GM18519 (cell line): Measurements from ENCODE around the gene GATA6.
"Not testable (repeated sequence)": the region's sequence is repeated elsewhere in the genome, so short reads cannot be mapped to it uniquely, and the experiment has no call there.

ENCODE experiments used
- ATAC-seq: cut with Tn5 transposase; IDR thresholded peaks from one replicate; pipeline ENCODE4 v1.9.1; 2021; ENCODE audit warnings: mild to moderate bottlenecking, moderate library complexity; ENCODE audit not compliant: unreplicated experiment, low FRiP score

Gene GATA6

DNA sequence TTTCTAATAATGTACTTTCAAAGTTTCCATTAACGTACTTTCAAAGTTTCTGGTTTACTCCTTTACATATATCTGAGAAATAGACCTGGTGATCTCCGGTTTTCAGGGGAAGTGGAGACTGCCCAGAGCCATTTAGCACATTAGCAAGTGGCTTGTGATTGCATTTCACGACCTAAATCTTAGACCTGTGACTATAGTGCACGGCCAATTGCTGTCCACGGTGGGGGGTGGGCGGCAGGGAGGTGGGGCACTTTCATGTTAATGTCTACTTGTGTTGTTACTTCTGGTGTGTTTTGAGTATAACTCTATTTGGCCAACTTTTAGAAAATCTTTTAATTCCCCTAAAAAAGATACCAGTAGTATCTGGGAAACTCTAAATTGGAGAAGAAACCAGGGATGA is 11.3 kb downstream of the GATA6 start:
- no peak for ATAC-seq

DNA sequence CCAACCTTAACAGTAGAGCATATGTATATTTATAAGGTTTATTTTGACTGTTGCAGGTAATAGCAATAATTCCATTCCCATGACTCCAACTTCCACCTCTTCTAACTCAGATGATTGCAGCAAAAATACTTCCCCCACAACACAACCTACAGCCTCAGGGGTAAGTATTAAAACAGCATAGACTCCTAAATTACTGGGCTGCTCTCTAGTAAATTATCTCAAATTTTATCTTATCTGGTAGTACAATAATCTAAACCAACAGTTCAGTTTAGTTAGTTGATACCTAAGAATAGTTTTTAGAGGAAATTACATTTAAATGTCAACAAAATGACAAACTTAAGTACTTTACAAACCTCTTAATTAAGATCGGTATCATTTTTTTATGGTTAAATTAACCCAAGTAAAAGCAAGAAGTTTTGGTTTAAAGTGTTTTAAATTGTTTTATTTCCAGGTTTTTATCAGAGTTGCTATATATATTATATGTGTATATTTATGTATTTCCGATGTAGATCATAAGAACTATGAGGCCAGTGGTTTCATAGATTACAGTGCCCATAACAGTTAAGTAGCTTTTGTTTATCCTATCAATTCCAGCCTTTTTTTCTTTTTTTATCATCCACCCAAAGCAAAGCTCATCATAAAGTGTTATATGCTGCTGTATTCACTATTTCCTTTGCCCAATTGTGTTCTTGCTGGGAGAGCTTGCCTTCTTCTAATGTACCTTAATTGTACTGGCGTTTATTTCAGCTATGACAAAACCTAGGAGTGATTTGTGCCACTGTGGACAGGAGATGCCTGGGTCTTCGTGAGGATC is 13.7 kb downstream of the GATA6 start:
- ATAC-seq: no peak

DNA sequence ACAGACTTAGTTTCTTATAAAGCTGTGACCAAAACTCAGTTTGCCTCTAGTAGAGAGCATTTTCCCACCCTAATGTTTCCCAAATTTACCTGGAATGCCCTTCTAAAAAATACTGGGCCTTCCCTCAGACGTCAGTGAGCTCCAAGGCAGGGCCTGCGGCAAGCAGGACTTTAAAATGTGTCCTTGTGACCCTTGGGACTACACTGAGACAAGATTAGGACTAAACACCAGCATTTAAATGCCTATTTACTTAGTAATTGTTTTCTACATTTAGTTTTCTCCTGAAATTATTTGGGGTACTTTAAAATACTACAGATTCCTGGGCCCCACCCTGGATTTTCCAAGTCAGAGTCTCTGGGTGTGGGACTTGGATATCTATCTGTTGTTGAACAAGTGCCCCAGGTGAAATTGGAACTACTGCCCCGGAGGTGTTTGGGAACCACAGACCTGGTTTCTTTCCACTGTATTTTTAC is 14.3 kb downstream of the GATA6 start:
- no peak for ATAC-seq

DNA sequence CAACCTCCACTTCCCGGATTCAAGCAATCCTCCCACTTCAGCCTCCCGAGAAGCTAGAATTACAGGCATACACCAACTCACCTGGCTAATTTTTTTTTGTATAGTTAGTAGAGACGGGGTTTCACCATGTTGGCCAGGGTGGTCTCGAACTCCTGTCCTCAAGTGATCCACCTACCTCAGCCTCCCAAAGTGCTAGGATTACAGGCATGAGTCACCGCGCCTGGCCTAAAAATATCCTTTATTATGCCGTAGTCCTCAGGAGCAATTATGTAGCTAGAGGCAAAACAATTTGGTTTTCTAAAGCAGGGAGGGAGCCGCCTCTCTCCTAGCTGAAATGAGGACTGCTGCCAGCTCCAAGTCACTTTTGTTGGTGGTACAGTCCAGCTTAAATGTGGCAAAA is 15.2 kb downstream of the GATA6 start:
- not testable (repeated sequence) for ATAC-seq

DNA sequence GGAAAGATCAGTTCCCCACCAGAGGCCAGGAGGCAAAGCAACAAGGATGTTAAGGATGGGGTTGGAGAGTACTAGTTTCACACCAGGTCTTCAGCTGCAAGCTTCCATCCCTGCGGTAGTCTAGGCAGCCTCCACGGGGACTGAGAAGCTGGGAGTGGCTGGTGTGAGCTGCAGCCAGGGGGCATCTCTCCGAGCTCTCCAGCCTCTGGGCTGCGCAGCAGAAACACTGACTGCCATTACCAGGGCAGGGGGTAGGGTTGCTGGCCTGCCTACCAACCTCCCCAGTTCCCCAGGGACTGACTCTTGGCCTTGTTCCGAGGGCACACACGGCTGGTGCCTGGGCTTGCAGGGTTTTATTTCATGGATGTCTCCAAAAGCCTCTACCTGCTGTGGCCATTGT is 15.9 kb downstream of the GATA6 start:
- ATAC-seq: no peak

DNA sequence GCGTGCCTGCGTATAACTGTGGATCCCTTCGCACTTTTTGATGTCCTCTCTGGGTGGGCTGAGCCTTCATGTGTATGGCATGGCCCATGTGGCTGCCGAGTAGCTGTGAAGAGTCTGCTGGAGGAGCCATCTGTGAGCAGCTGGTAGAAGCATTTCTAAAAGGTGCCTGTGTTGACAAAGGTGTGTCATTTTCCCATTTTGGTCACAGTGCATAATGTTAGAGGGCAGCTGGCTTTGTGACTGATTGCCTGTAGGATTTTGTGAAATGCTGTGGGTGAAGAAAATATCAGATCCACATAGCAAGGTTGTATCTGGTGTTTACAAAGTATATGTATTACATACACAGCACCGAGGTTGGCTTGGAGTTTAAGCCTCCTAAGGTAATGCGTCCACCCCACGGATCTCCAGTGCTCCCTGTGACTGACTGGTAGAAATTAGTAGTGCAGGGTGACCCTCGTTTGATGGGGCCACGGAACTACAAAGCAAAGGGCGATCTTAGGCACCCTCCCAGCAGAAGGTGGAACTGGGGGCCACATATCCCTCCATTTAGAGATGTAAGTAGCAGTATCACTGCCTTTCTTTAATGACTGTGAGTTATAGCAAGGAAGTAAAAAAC is 16.5 kb downstream of the GATA6 start:
- ATAC-seq: no peak

DNA sequence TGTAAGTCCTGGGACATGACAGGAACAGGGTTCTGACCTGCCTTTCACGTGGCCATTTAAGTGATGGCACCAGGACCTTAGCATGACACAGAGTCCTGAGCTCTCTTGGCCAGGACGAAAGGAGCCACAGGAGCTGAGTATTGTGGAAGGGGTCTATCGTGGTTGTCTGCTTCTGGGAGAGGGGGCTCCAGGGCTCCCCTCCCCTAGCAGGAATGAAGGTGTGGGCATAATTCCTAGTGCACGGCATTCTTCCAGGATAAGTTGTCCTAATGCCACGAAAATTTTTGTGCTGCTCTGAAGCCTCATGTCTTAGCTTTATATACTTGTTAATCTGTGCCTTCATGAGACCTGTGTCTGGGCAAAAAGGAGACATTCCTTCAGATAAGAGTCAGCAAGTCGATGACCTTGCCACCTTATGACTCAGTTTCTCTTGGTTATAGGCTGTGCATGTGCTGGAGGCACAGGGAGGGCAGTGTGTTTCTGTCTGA is 17.1 kb downstream of the GATA6 start:
- ATAC-seq: no peak

DNA sequence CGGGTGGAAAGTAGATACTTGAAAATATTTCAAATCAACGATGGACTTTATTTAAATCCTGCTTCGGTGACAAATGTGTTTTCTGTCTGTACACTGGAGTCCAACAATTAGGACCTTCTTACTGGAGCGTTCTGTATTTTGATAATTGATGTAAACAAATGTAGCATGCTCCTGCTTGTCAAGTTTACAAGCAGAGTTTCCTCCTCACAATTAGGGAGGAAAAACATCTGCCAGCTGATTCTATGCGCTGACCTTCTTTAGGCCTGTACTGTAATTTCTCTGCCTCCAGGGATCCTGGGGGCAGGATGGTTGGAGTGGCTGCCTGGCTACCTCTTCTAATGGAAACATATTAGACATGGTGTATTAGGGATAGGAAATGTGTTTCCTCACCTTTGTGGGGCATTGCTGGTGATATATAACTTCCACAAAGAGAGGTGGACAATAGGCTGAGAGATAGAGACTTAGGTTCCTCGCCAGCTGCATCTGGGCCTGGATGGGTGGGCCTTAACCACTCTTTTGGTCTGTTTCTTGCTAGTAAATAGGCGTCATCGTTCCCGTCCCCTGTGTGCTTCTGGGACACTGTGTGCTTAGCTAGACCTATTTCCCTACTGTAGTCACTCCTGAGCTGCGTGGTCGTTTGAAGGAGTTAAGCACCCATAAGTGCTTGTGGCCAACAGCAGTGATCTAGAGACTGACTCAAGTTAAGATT is 19.3 kb downstream of the GATA6 start:
- no peak for ATAC-seq

DNA sequence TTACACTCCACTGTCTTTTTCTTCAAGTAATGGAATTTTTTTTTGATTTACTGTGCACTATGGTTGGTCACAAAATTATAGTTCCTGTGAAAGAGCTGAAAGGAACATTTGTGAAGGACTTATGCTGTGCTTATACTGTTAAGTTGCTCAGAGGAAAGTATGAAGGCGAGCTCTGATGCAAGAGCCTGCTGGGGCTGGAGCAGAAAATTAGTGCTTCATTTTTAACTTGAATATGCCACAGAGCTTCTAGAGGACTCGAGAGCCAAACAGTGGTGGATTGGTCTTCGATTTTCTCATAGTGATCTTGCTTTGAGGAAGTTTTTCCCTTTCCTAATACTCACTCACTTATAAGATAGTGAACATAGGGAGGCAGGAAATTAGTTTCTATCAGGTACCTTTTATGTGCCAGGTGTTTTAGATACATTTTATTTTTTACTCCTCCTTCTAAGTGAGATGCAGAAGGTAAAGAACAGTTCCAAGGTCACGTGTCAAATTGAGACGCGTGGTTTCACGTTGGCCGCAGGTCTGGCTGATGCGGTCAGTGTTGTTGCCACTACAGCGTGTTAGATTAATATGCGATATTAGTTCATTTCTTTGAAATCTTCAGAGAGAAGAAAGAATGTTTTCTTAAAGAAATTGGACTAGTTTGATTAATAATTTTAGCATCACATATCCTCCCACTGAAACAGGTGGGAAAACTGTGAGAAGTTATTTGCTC is 20.2 kb downstream of the GATA6 start:
- no peak for ATAC-seq

DNA sequence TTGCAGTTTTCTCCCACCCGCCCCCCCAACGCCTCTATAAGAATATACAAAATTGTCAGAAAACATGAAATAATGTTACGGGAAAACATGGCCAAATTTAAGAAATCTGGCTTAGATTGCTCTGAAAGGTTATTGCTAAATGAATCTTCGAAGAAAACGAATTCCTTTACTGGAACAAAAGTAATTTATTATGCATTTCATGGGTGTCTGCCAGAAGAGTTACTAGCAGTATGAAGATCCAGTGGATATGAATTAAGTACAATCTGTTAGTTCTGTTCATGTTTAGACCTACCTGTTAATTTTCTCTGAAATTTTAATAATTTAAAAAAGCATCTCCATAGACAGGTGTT is 21.9 kb downstream of the GATA6 start:
- ATAC-seq: no peak

DNA sequence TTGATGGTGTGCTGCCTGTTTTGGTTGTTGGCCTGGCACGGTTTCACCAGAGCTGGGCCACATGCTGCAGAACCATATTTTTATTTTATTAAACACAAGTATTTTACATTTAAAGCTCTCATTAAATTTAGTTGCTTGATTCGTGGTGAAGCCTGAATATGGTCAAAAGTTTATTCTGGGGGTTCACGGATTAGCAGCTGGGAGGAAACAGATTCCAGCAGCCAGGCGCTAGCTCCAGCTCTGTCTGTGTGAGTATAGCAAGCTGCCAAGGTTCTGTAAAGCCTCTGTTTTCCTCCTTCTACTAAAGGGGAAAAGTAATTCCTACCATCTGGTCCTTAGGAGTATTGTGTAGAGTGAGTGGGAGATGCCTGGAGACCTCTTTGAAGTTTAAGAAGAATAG is 22.5 kb downstream of the GATA6 start:
- no peak for ATAC-seq

DNA sequence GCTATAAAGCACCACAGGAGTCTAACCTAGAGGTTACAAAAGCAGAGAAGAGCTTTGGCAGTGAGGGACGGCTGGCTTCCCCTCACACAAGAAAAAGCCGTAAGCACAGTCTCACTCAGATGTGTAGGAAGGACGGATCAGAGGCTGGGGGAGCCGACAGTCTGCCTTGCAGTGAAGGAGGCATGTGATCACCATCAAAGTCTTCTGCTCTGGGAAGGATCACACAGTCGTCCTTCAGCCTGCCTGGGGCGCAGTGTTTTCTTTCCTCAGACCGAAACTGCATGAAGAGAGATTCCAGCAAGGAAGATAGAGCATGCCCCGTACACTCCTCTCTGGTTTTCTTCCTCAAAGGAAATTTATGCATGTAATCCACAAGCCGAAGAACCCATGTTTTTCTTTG is 24.1 kb downstream of the GATA6 start:
- no peak for ATAC-seq

DNA sequence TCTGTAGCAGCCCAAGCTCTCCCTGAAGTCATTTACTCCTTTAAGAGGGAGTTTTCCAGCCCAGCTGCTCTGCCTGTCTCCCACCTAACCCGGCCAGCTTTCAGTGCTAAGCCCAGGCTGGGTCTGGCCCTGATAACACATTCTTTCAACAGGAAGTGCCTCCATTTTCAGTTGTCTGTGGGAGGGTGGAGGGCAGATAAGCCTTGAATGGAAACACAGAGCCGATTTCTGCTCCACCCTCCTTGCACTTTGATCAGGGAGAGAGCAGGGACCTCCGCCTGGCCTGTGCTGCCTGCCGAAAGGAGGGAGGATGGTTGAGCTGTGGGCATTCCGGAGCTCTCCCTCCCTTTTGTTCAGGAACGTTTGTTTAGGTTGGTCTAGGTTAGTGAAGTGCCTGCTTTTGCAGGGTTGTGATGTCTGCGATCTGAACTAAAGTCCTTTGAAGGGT is 24.8 kb downstream of the GATA6 start:
- no peak for ATAC-seq

DNA sequence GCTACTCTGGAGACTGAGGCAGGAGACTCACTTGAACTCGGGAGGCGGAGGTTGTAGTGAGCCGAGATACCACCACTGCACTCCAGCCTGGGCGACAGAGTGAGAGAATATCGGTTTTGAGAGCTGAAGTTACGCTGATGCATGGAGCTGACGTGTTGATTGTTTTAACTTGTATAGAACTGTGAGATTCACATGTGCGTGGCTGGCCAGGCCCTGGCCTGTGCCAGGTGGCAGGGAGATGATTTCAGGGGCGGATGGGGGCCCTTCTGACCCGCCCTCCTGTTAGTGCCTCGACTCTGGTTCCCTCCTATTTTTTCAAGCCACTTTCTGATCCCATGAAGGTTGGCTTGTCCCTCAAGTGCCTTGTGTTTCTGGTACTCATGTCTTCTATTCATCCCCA is 25.7 kb downstream of the GATA6 start:
- ATAC-seq: no peak

DNA sequence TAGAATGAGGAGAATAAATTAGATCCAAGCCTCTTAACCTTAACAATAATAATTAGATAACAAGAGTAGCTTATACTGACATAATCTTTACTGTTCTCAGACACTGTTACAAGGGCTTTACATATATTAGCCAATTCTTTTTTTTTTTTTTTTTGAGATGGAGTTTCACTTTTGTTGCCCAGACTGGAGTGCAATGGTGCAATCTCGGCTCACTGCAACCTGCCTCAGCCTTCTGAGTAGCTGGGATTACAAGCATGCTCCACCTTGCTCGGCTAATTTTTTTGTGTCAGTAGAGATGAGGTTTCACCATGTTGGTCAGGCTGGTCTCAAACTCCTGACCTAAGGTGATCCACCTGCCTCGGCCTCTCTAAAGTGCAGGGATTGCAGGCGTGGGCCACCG is 27.6 kb downstream of the GATA6 start:
- not testable (repeated sequence) for ATAC-seq

DNA sequence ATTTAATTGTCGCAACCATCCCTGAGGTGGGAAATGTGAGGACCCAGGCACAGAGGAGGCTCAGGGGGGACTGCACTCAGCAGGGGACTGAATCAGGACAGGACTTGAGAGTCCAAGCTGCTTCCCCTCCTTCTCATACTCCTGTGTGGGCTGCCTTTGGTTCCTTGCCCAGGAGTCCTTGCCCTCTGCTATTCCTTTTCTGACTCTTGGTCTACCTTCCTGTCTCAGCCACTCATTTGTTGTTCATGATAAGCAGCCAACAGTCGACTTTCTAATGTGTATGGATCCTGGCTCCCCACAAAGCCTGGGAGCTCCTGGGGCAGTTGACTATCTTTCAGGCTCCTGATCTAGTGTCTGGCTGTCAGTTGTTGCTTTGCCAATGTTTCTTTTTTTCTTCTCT is 28.3 kb downstream of the GATA6 start:
- no peak for ATAC-seq

DNA sequence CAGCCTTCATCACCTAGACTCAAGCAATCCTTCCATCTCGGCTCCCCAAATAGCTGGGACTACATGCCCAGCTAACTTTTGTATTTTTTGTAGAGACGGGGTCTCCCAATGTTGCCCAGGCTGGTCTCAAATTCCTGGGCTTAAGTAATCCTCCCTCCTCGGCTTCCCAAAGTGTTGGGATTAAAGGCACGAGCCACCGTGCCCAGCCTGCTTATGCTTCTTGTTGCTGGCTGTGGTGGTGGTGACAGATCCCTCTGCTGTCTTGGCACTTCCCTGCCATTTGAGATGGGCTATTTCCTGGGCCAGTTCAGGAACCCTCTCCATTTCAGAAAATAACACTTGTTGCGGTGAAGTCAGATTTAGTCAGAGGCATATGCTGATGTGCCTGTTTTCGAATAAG is 28.8 kb downstream of the GATA6 start:
- ATAC-seq: no peak

DNA sequence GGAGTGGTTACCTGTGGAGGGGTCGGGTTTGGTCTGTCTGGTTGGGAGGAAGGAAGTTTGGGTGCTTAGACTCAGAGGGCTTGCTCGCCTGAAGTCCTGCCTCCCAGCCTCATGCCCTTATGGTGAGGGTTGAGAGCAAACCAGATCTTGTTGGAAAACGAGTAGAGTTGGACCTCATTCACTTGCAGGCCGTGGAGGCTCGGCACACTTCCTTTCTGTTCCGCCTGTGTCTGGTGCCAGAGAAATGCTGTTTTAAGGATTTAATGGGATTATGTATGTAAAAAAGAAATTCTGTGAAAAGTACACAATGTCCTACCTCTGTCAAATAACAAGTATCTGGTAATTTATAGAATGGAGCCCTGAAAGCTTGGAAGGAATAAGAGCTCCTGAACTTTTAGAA is 29.6 kb downstream of the GATA6 start:
- ATAC-seq: no peak

DNA sequence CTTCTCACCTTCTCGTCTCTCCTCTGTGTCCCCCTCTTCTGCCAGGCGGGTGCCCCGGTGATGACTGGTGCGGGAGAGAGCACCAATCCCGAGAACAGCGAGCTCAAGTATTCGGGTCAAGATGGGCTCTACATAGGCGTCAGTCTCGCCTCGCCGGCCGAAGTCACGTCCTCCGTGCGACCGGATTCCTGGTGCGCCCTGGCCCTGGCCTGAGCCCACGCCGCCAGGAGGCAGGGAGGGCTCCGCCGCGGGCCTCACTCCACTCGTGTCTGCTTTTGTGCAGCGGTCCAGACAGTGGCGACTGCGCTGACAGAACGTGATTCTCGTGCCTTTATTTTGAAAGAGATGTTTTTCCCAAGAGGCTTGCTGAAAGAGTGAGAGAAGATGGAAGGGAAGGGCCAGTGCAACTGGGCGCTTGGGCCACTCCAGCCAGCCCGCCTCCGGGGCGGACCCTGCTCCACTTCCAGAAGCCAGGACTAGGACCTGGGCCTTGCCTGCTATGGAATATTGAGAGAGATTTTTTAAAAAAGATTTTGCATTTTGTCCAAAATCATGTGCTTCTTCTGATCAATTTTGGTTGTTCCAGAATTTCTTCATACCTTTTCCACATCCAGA is 31.3 kb downstream of the GATA6 start:
- ATAC-seq: no peak

DNA sequence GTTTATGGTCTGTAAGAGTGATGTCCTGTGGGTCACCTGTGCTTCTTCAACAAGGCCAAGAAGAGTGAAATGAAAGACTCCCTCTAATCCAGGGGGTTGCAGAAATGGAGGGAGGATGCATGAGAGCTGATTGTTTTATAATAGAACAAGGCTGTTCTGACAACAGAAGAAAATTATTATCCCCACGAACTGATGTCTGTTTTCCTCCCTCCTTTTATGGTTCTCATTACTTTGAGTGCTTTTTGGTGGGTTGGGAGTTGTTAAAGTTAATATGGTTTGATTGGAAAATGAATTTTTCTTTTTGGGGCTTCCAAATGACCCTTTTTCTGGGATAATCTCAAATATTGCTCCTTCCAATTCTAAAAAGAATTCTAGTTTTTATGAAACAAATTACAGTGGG is 33.6 kb downstream of the GATA6 start:
- no peak for ATAC-seq
